ENCODE measurements around the gene SLC24A3.

GRCh38 chr20:19256085-19256484 is 43.6 kb downstream of the SLC24A3 start:
- TF ChIP-seq ARNT2 (CRISPR knock-in tag; IDR thresholded peaks at IDR 0.05; ENCODE audit: low read depth) (no peak), CTCF (CRISPR knock-in tag; IDR thresholded peaks at IDR 0.05) (no peak), ZKSCAN8 (CRISPR knock-in tag; IDR thresholded peaks at IDR 0.05; ENCODE audit: borderline replicate concordance) (no peak), USF2 (IDR thresholded peaks at IDR 0.05; ENCODE audit: low read depth, low read length) (no peak), USF2 (CRISPR knock-in tag; IDR thresholded peaks at IDR 0.05; ENCODE audit: borderline replicate concordance) (no peak), POLR2A (IDR thresholded peaks at IDR 0.05; ENCODE audit: insufficient read depth in 1 of 2, low read depth in 2 of 2, low read length in 2 of 2) (no peak), NR3C1 (CRISPR knock-in tag; IDR thresholded peaks at IDR 0.05) (no peak), NR2F1 (CRISPR knock-in tag; IDR thresholded peaks at IDR 0.05) (no peak), PRDM15 (CRISPR knock-in tag; IDR thresholded peaks at IDR 0.05) (no peak), ZNF350 (CRISPR knock-in tag; IDR thresholded peaks at IDR 0.05; ENCODE audit: borderline replicate concordance, low read depth) (no peak), CEBPB (IDR thresholded peaks at IDR 0.05; ENCODE audit: borderline replicate concordance, low read depth, low read length) (no peak), ZFP91 (CRISPR knock-in tag; IDR thresholded peaks at IDR 0.05; ENCODE audit: borderline replicate concordance) (no peak), ATF2 (CRISPR knock-in tag; IDR thresholded peaks at IDR 0.05) (no peak), ZNF10 (CRISPR knock-in tag; IDR thresholded peaks at IDR 0.05; ENCODE audit: borderline replicate concordance, low read depth) (no peak), SALL2 (CRISPR knock-in tag; IDR thresholded peaks at IDR 0.05) (no peak)
